ENCODE measurements around the gene NFXL1.
A peak's percentile ranks its signal among the peaks of the same experiment; 100 is the strongest.

NFXL1 gene

DNA sequence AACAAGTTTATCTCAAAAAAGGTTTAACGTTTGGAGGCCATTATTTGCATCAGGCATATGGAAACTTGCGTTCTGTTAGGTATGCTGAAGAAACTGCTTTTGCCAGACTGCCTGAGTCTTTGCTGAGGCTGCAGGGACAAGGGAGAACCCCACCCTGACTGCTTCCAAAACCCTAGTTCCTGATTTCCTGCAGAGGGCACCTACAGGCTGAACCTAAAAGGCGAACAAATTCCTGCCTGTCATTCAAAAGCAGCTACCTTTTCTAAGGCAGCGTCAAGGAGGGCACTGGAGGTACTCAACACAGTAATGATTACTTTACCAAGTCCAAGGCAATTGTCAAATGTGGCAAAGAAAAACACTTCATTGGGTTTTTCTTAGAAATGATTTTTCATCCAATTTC is 75.9 kb downstream of the NFXL1 start:
- Histone ChIP-seq H3K27ac (replicated peaks) (no peak overlapping the region), H3K27me3 (ENCODE audit: insufficient read depth, poor library complexity, severe bottlenecking) (no peaks in the 10 kb centered on the region), H3K4me3 (replicated peaks; ENCODE audit: insufficient read depth, low read length) (no peak overlapping the region)
- no peak for DNase-seq (ENCODE audit: low read depth in 1 of 2, low spot score in 1 of 2)
- TF ChIP-seq SPI1 (IDR thresholded peaks at IDR 0.05; ENCODE audit: borderline replicate concordance, low read depth) (no peak), GABPA (IDR thresholded peaks at IDR 0.05; ENCODE audit: low read depth) (no peak), POLR2AphosphoS5 (IDR thresholded peaks at IDR 0.05; ENCODE audit: low read depth) (no peak)
- TF ChIP-seq, protein P1, sequence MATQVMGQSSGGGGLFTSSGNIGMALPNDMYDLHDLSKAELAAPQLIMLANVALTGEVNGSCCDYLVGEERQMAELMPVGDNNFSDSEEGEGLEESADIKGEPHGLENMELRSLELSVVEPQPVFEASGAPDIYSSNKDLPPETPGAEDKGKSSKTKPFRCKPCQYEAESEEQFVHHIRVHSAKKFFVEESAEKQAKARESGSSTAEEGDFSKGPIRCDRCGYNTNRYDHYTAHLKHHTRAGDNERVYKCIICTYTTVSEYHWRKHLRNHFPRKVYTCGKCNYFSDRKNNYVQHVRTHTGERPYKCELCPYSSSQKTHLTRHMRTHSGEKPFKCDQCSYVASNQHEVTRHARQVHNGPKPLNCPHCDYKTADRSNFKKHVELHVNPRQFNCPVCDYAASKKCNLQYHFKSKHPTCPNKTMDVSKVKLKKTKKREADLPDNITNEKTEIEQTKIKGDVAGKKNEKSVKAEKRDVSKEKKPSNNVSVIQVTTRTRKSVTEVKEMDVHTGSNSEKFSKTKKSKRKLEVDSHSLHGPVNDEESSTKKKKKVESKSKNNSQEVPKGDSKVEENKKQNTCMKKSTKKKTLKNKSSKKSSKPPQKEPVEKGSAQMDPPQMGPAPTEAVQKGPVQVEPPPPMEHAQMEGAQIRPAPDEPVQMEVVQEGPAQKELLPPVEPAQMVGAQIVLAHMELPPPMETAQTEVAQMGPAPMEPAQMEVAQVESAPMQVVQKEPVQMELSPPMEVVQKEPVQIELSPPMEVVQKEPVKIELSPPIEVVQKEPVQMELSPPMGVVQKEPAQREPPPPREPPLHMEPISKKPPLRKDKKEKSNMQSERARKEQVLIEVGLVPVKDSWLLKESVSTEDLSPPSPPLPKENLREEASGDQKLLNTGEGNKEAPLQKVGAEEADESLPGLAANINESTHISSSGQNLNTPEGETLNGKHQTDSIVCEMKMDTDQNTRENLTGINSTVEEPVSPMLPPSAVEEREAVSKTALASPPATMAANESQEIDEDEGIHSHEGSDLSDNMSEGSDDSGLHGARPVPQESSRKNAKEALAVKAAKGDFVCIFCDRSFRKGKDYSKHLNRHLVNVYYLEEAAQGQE (IDR thresholded peaks at IDR 0.05; ENCODE audit: insufficient replicate concordance, low read depth) = no peak
- TF ChIP-seq, protein P2, sequence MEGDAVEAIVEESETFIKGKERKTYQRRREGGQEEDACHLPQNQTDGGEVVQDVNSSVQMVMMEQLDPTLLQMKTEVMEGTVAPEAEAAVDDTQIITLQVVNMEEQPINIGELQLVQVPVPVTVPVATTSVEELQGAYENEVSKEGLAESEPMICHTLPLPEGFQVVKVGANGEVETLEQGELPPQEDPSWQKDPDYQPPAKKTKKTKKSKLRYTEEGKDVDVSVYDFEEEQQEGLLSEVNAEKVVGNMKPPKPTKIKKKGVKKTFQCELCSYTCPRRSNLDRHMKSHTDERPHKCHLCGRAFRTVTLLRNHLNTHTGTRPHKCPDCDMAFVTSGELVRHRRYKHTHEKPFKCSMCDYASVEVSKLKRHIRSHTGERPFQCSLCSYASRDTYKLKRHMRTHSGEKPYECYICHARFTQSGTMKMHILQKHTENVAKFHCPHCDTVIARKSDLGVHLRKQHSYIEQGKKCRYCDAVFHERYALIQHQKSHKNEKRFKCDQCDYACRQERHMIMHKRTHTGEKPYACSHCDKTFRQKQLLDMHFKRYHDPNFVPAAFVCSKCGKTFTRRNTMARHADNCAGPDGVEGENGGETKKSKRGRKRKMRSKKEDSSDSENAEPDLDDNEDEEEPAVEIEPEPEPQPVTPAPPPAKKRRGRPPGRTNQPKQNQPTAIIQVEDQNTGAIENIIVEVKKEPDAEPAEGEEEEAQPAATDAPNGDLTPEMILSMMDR (IDR thresholded peaks at IDR 0.05; ENCODE audit: insufficient read depth, low read length) = no peak

DNA sequence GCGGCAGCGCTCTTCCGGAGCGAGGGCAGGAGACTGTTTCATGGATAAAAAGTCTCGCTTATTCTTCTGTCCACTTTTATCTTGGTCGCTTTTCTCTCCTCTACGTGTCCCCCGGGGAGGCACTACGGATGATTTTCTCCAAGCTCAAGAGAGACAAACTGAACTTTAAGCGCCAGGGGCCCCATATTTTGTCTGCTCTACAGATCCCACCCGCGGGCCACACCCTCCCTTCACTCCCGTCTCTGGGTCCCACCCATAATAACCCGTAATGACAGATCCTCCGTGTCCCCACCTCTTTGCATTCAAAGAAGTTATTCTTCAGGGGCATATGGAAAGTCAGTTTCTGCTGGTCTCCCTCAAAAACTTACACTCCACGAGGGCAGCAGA is 76.5 kb downstream of the NFXL1 start, which contains the start of gene CORIN:
CORIN (minus strand) TSS at position 160 of the 387 bp plus-strand sequence; CDS start at position 42, 118 bp downstream.
- Histone ChIP-seq H3K27ac (replicated peaks) (no peak within 1 kb of the TSS), H3K4me3 (replicated peaks; ENCODE audit: insufficient read depth, low read length) (peak within 1 kb of the TSS; percentile 65), H3K27me3 (ENCODE audit: insufficient read depth, poor library complexity, severe bottlenecking) (no peaks in the 10 kb centered on the region)
- TF ChIP-seq, protein P2 (IDR thresholded peaks at IDR 0.05; ENCODE audit: insufficient read depth, low read length) = no peak
- TF ChIP-seq, protein P1 (IDR thresholded peaks at IDR 0.05; ENCODE audit: insufficient replicate concordance, low read depth) = no peak
- no peak for TF ChIP-seq POLR2AphosphoS5 (IDR thresholded peaks at IDR 0.05; ENCODE audit: low read depth)
- no peak for TF ChIP-seq SPI1 (IDR thresholded peaks at IDR 0.05; ENCODE audit: borderline replicate concordance, low read depth)
- no peak for TF ChIP-seq GABPA (IDR thresholded peaks at IDR 0.05; ENCODE audit: low read depth)
- no peak for DNase-seq (ENCODE audit: low read depth in 1 of 2, low spot score in 1 of 2)

DNA sequence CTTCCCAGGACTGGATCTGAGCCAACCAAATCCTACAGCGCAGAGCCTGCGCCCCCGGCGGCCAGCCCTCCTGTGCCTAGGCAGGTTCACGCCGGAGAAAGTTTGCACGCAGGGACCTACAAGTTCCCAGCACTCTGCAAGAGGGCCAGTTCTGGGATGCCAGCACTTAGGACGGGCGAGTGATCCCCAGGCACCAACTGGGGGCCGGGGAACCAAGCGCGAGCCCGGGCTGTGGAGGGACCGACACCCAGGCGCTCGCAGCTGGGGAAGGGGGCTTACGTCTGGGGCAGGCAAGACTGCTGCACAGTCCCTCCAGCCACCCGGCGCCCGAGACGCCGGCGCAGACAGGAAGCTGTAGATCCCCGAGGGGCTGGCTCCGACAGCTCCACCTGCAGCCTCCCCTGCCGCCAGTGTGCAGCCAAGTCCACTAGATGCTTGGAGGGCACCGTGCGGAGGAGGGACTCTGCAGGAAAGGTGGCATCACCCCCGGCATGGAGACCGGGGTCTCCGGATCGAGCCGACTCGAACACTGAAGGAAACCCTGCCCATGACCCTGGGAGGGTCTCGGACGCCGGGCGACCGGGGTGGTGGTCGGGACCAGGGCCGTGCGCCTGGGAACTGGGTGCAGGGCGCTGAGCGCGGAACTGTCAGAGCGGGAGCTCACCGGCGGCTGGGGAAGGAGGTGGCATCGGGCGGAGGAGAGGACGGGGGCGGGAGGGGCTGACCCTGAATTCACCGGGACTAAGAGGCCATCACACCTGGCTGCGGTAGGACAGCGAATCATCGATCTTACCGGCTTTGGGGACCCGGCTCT is 77.1 kb downstream of the NFXL1 start:
- Histone ChIP-seq H3K27ac (replicated peaks) (no peak overlapping the region), H3K27me3 (ENCODE audit: insufficient read depth, poor library complexity, severe bottlenecking) (no peaks in the 10 kb centered on the region), H3K4me3 (replicated peaks; ENCODE audit: insufficient read depth, low read length) (peak overlapping the region; percentile 65)
- DNase-seq (ENCODE audit: low read depth in 1 of 2, low spot score in 1 of 2) = peak in 1 of 2 experiments; percentile 45
- no peak for TF ChIP-seq GABPA (IDR thresholded peaks at IDR 0.05; ENCODE audit: low read depth)
- no peak for TF ChIP-seq POLR2AphosphoS5 (IDR thresholded peaks at IDR 0.05; ENCODE audit: low read depth)
- no peak for TF ChIP-seq SPI1 (IDR thresholded peaks at IDR 0.05; ENCODE audit: borderline replicate concordance, low read depth)
- TF ChIP-seq, protein P2 (IDR thresholded peaks at IDR 0.05; ENCODE audit: insufficient read depth, low read length) = no peak
- TF ChIP-seq, protein P1 (IDR thresholded peaks at IDR 0.05; ENCODE audit: insufficient replicate concordance, low read depth) = no peak
